IMR-90 (cell line): Measurements from ENCODE around the gene TMPRSS6. TPM values are rescaled to one million over a fixed set of nuclear protein-coding genes. Genes with fewer than 3 reads are reported as not detected.

ENCODE experiments used
- ATAC-seq: fragments of 200-7000 bp; cut with Tn5 transposase; 2 replicates; pipeline ENCODE4 v1.9.1; 2020; ENCODE audit warnings: low read depth, mild to moderate bottlenecking, moderate library complexity
- BruUV-seq: library from RNA; stranded (reverse); fragments of 400-500 nt; replicated peaks from 2 replicates; lab custom pipeline; 2021; lab: Mats Ljungman, UMichigan
- CTCF ChIA-PET: fragments of 300-600 bp; formaldehyde crosslinking; extraction: SDS; loops from one replicate; lab custom pipeline; 2021; ENCODE audit warnings: antibody characterized with exemption; lab: Yijun Ruan, JAX
- POLR2A ChIA-PET: fragments of 300-600 bp; sonication (Branson Sonifier 250); formaldehyde crosslinking; loops from one replicate; lab custom pipeline; 2022; ENCODE audit warnings: antibody characterized with exemption; ENCODE audit not compliant: unreplicated experiment; lab: Charles Lee
- DNase-seq: peaks from one replicate; pipeline ENCODE4 v3.0.0; 2013
- H2AFZ ChIP-seq: replicated peaks from 2 replicates; pipeline ENCODE3; 2013; ENCODE audit warnings: low read length, mild to moderate bottlenecking; ENCODE audit not compliant: poor library complexity
- H2AK5ac ChIP-seq: 2 replicates; pipeline ENCODE4 v1.6.1; 2013; ENCODE audit warnings: low read depth, low read length, inconsistent platforms
- H2AK9ac ChIP-seq: replicated peaks from 2 replicates; pipeline ENCODE3; 2013; ENCODE audit warnings: mild to moderate bottlenecking, low read depth, low read length, moderate library complexity; ENCODE audit not compliant: poor library complexity
- H2BK120ac ChIP-seq: 2 replicates; pipeline ENCODE4 v1.6.1; 2013; ENCODE audit warnings: low read depth, low read length, inconsistent platforms
- H2BK15ac ChIP-seq: 3 replicates; pipeline ENCODE4 v1.6.1; 2013; ENCODE audit warnings: low read depth, low read length, inconsistent platforms
- H2BK20ac ChIP-seq: 2 replicates; pipeline ENCODE4 v1.6.1; 2013; ENCODE audit warnings: low read depth, mild to moderate bottlenecking, inconsistent platforms, low read length, moderate library complexity
- H2BK5ac ChIP-seq: 2 replicates; pipeline ENCODE4 v1.6.1; 2013; ENCODE audit warnings: mild to moderate bottlenecking, low read depth, low read length, inconsistent platforms; ENCODE audit not compliant: poor library complexity, severe bottlenecking
- H3K14ac ChIP-seq: replicated peaks from 2 replicates; pipeline ENCODE4 v1.6.1; 2013; ENCODE audit warnings: low read depth, low read length, inconsistent platforms
- H3K18ac ChIP-seq: 2 replicates; pipeline ENCODE4 v1.6.1; 2013; ENCODE audit warnings: low read depth, low read length, control low read depth
- H3K23ac ChIP-seq: 2 replicates; pipeline ENCODE4 v1.6.1; 2013; ENCODE audit warnings: low read depth, low read length, inconsistent platforms
- H3K27ac ChIP-seq: 2 replicates; pipeline ENCODE4 v1.5.1; 2013; ENCODE audit warnings: mild to moderate bottlenecking, control low read depth, low read length; ENCODE audit not compliant: insufficient read depth
- H3K27me3 ChIP-seq: 2 replicates; pipeline ENCODE4 v1.6.1; 2013; ENCODE audit warnings: low read length; ENCODE audit not compliant: control insufficient read depth, insufficient read depth
- H3K36me3 ChIP-seq: 2 replicates; pipeline ENCODE4 v1.6.1; 2013; ENCODE audit warnings: low read length, mixed read lengths; ENCODE audit not compliant: control insufficient read depth, insufficient read depth
- H3K4ac ChIP-seq: 2 replicates; pipeline ENCODE4 v1.6.1; 2013; ENCODE audit warnings: low read depth, low read length, inconsistent platforms
- H3K4me1 ChIP-seq: 2 replicates; pipeline ENCODE4 v1.6.1; 2013; ENCODE audit warnings: low read length, mixed read lengths; ENCODE audit not compliant: control insufficient read depth, insufficient read depth
- H3K4me2 ChIP-seq: 2 replicates; pipeline ENCODE4 v1.6.1; 2013; ENCODE audit warnings: low read depth, mild to moderate bottlenecking, control low read depth, low read length, moderate library complexity
- H3K4me3 ChIP-seq: 2 replicates; pipeline ENCODE4 v1.5.1; 2013; ENCODE audit warnings: low read depth, mild to moderate bottlenecking, control low read depth, low read length, moderate library complexity; ENCODE audit not compliant: insufficient read depth
- H3K56ac ChIP-seq: 2 replicates; pipeline ENCODE4 v1.6.1; 2013; ENCODE audit warnings: low read length, inconsistent platforms; ENCODE audit not compliant: insufficient read depth; ENCODE audit errors: extremely low read depth
- H3K79me1 ChIP-seq, 2 experiments: 2 replicates each; pipeline ENCODE4 v1.6.1; 2013; ENCODE audit warnings: low read length in 2 of 2, inconsistent platforms in 1 of 2, low read depth in 1 of 2
- H3K9ac ChIP-seq: 2 replicates; pipeline ENCODE4 v1.6.1; 2013; ENCODE audit warnings: low read depth, low read length, control low read depth
- H3K9me1 ChIP-seq: 2 replicates; pipeline ENCODE4 v1.6.1; 2013; ENCODE audit warnings: low read length, inconsistent platforms; ENCODE audit not compliant: insufficient read depth
- H3K9me3 ChIP-seq: 2 replicates; pipeline ENCODE4 v1.6.1; 2013; ENCODE audit warnings: low read length; ENCODE audit not compliant: control insufficient read depth, insufficient read depth
- H4K20me1 ChIP-seq: 2 replicates; pipeline ENCODE4 v1.6.1; 2013; ENCODE audit warnings: low read length, inconsistent platforms; ENCODE audit not compliant: insufficient read depth
- H4K5ac ChIP-seq: 2 replicates; pipeline ENCODE4 v1.6.1; 2013; ENCODE audit warnings: mild to moderate bottlenecking, low read depth, low read length, control low read depth
- H4K8ac ChIP-seq, 2 experiments: 2 replicates each; pipeline ENCODE4 v1.6.1; 2013; ENCODE audit warnings: low read depth in 2 of 2, low read length in 2 of 2, control low read depth in 1 of 2, inconsistent platforms in 1 of 2
- H4K91ac ChIP-seq: 2 replicates; pipeline ENCODE4 v1.6.1; 2013; ENCODE audit warnings: low read depth, low read length, inconsistent platforms; ENCODE audit not compliant: insufficient read depth
- BHLHE40 ChIP-seq: fragments of 150-350 bp; IDR thresholded peaks from 2 replicates; pipeline ENCODE4 v1.6.1; 2016; ENCODE audit warnings: mild to moderate bottlenecking, low read depth, low read length
- CEBPB ChIP-seq: IDR thresholded peaks from 2 replicates; pipeline ENCODE4 v1.6.1; 2012; ENCODE audit warnings: low read depth, low read length, improper control_type of control experiment
- CHD1 ChIP-seq: IDR thresholded peaks from 2 replicates; pipeline ENCODE4 v1.6.1; 2012; ENCODE audit warnings: low read depth, low read length, improper control_type of control experiment
- ELK1 ChIP-seq: fragments of 150-350 bp; IDR thresholded peaks from 2 replicates; pipeline ENCODE4 v1.6.1; 2016; ENCODE audit warnings: low read depth, mild to moderate bottlenecking, low read length, moderate library complexity, borderline replicate concordance
- FOS ChIP-seq: fragments of 150-350 bp; IDR thresholded peaks from 2 replicates; pipeline ENCODE4 v1.6.1; 2016; ENCODE audit warnings: low read depth, low read length
- MAFK ChIP-seq: IDR thresholded peaks from 2 replicates; pipeline ENCODE4 v1.6.1; 2012; ENCODE audit warnings: low read depth, low read length, improper control_type of control experiment
- MXI1 ChIP-seq: IDR thresholded peaks from 2 replicates; pipeline ENCODE4 v1.6.1; 2012; ENCODE audit warnings: low read depth, mild to moderate bottlenecking, low read length, moderate library complexity, borderline replicate concordance
- RAD21 ChIP-seq: IDR thresholded peaks from 2 replicates; pipeline ENCODE4 v1.6.1; 2012; ENCODE audit warnings: low read length, improper control_type of control experiment
- RCOR1 ChIP-seq: IDR thresholded peaks from 2 replicates; pipeline ENCODE4 v1.6.1; 2012; ENCODE audit warnings: mild to moderate bottlenecking, low read length, improper control_type of control experiment; ENCODE audit not compliant: insufficient replicate concordance
- SMC3 ChIP-seq: fragments of 150-350 bp; IDR thresholded peaks from 2 replicates; pipeline ENCODE4 v1.6.1; 2016; ENCODE audit warnings: low read depth, mild to moderate bottlenecking, antibody characterized with exemption, low read length, moderate library complexity
- WGBS, 2 experiments: methylation state at CpG; one replicate each; pipeline versions ENCODE4 v1.1.5 to v1.1.7; 2013; ENCODE audit warnings: missing lambda C conversion rate in 2 of 2; ENCODE audit not compliant: insufficient read length in 1 of 2; ENCODE audit errors: extremely low coverage in 2 of 2; 5-methylcytosine and 5-hydroxymethylcytosine counted together
- dilution Hi-C: fragments of 300-500 bp; cut with HindIII; formaldehyde crosslinking; loops from one replicate; pipeline ENCODE4 v1.14.3; 2018; ENCODE audit warnings: low sequenced_read_pairs; ENCODE audit not compliant: unreplicated experiment
- in situ Hi-C: fragments of 300-500 bp; cut with MboI; formaldehyde crosslinking; loops from 3 replicates; pipeline ENCODE4 v1.14.3; 2019; ENCODE audit warnings: low sequenced_read_pairs, inconsistent platforms, mixed read lengths
- intact Hi-C: fragments of 100-400 bp; cut with micrococcal nuclease; formaldehyde crosslinking; loops from 2 replicates; pipeline ENCODE4 v1.10.0; 2022
- polyA plus RNA-seq, 3 experiments: library from polyadenylated mRNA; depleted of rRNA; stranded (reverse); fragments of >200 nt; gene quantifications; 2 replicates each; pipeline ENCODE4 v1.2.3, GENCODE V29; 2012; ENCODE audit warnings: low replicate concordance in 1 of 3
- total RNA-seq: library from RNA; depleted of rRNA; stranded (reverse); fragments of >200 nt; gene quantifications from 2 replicates; pipeline ENCODE4 v1.2.3, GENCODE V29; 2012

The TMPRSS6 gene
- total and polyA plus RNA-seq, 2 of the 4 experiments (the other 2 are of a cell fraction) = not detected

- no peak overlapping the region for H4K5ac ChIP-seq
- no peak overlapping the region for H3K23ac ChIP-seq
- no peak overlapping the region for H2AFZ ChIP-seq
- no TSS peak for BruUV-seq
- no peak overlapping the region for H2BK5ac ChIP-seq
- H3K9ac ChIP-seq = no peak overlapping the region
- no peak overlapping the region for H3K4me2 ChIP-seq
- TF ChIP-seq FOS (no peak), CHD1 (no peak), SMC3 (no peak), ELK1 (no peak), CEBPB (no peak), MAFK (no peak), MXI1 (no peak), RAD21 (no peak), BHLHE40 (no peak), RCOR1 (no peak)
- no peaks in the 10 kb centered on the region for H3K9me3 ChIP-seq
- WGBS, 2 experiments = 50% methylated on average over 1 of the region's 2 CpGs; no CpG with 5 or more reads in 1 of the 2 experiments
- ATAC-seq (no peak), DNase-seq (no peak)
- H3K27ac ChIP-seq = no peak overlapping the region
- H3K14ac ChIP-seq = no peak overlapping the region
- H3K79me1 ChIP-seq = no peaks in the 10 kb centered on the region
- H3K27me3 ChIP-seq = peaks cover 15% of the 10 kb centered on the region
- no peak overlapping the region for H3K4me3 ChIP-seq
- H3K4ac ChIP-seq = no peak overlapping the region
- no peak overlapping the region for H4K8ac ChIP-seq
- in situ Hi-C loops = no loop called here
- 0 out of 2 replicates have a peak, but pooled peaks cover 2% of the 10 kb centered on the region for H3K9me1 ChIP-seq
- ChIA-PET POLR2A (no interaction called here), CTCF (interaction anchor here (1.1 kb wide), 1 partner anchor 18 kb away, joined by 3 read pairs; no protein-coding TSS in a partner anchor)
- no peak overlapping the region for H3K18ac ChIP-seq
- H2BK120ac ChIP-seq = no peak overlapping the region
- no peaks in the 10 kb centered on the region for H4K20me1 ChIP-seq
- dilution Hi-C loops = no loop called here
- no peak overlapping the region for H2BK20ac ChIP-seq
- no peak overlapping the region for H4K91ac ChIP-seq
- H2AK5ac ChIP-seq = no peak overlapping the region
- no peak overlapping the region for H2BK15ac ChIP-seq
- no peak overlapping the region for H2AK9ac ChIP-seq
- no peaks in the 10 kb centered on the region for H3K36me3 ChIP-seq
- intact Hi-C loops = no loop called here
- H3K56ac ChIP-seq = no peak overlapping the region
- H3K4me1 ChIP-seq = no peaks in the 10 kb centered on the region
Measured at GRCh38 chr22:37039466-37039865, 70.0 kb downstream of the TMPRSS6 start.
